Osteoblast (primary cell): ENCODE data around the gene QRICH1. TPM values are rescaled to one million over a fixed set of nuclear protein-coding genes. Genes with fewer than 3 reads are reported as not detected.

Source experiments
- DNase-seq: peaks from one replicate; pipeline ENCODE4 v3.0.0; 2011; ENCODE audit warnings: low spot score, mixed read lengths; ENCODE audit not compliant: insufficient read length; ENCODE audit errors: missing footprints
- H2AFZ ChIP-seq: 2 replicates; pipeline ENCODE4 v1.6.0; 2011; ENCODE audit warnings: mild to moderate bottlenecking, low read length
- H3K27ac ChIP-seq: 2 replicates; pipeline ENCODE4 v1.5.1; 2011; ENCODE audit warnings: mild to moderate bottlenecking, low read depth, low read length, moderate library complexity
- H3K27me3 ChIP-seq: 2 replicates; pipeline ENCODE4 v1.6.0; 2012; ENCODE audit warnings: mild to moderate bottlenecking, control low read depth, inconsistent platforms, low read length, moderate library complexity; ENCODE audit not compliant: insufficient read depth
- H3K36me3 ChIP-seq: 2 replicates; pipeline ENCODE4 v1.5.1; 2011; ENCODE audit warnings: mild to moderate bottlenecking, low read length, control low read depth, moderate library complexity; ENCODE audit not compliant: insufficient read depth
- H3K4me1 ChIP-seq: 2 replicates; pipeline ENCODE4 v1.5.1; 2011; ENCODE audit warnings: mild to moderate bottlenecking, low read length, control low read depth, moderate library complexity; ENCODE audit not compliant: insufficient read depth
- H3K4me2 ChIP-seq: 2 replicates; pipeline ENCODE4 v1.6.0; 2011; ENCODE audit warnings: mild to moderate bottlenecking, low read length; ENCODE audit not compliant: insufficient read depth
- H3K4me3 ChIP-seq: fragments of 200-600 bp; sonication (generic); 3 replicates; pipeline ENCODE4 v1.5.1; 2012; ENCODE audit warnings: mild to moderate bottlenecking, low read length, inconsistent platforms; ENCODE audit not compliant: insufficient read depth
- H3K79me2 ChIP-seq: 2 replicates; pipeline ENCODE4 v1.6.0; 2012; ENCODE audit warnings: mild to moderate bottlenecking, low read length, control low read depth, inconsistent platforms; ENCODE audit not compliant: insufficient read depth
- H3K9me3 ChIP-seq: 2 replicates; pipeline ENCODE4 v1.5.1; 2011; ENCODE audit warnings: low read depth, low read length, control low read depth
- H4K20me1 ChIP-seq: 2 replicates; pipeline ENCODE4 v1.6.0; 2012; ENCODE audit warnings: mild to moderate bottlenecking, low read length, control low read depth; ENCODE audit not compliant: insufficient read depth
- total RNA-seq: library from RNA; depleted of rRNA; stranded (reverse); fragments of >200 nt; gene quantifications from 2 replicates; pipeline ENCODE4 v1.2.3, GENCODE V29; 2012
- TF ChIP-seq, protein P1 (sequence below): IDR thresholded peaks from 2 replicates; pipeline ENCODE4 v1.5.1; 2011; ENCODE audit warnings: mild to moderate bottlenecking, low read depth, low read length, moderate library complexity; ENCODE audit errors: extremely low read depth

QRICH1 gene
- total RNA-seq, 1 donor: 167 TPM

DNA sequence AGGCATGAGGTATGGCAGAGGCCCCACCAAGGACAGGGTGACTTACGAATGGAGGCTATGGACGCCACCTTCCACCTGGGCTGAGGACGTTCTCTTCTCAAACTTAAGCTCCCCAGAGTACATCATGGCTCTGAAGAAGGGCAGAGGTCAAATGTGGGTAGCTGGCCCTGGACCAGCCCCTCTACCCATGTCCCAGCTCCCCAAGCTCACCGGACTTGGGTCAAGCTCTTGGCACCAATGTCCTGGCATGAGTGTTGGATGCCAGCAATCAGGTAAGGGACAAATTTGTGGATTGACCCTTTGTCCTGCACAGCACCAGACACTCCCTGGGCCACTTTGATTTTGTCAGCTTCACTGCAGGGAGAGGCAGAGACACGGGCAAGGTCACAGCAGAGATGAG lies 69.4 kb downstream of the QRICH1 start:
- TF ChIP-seq, protein P1, sequence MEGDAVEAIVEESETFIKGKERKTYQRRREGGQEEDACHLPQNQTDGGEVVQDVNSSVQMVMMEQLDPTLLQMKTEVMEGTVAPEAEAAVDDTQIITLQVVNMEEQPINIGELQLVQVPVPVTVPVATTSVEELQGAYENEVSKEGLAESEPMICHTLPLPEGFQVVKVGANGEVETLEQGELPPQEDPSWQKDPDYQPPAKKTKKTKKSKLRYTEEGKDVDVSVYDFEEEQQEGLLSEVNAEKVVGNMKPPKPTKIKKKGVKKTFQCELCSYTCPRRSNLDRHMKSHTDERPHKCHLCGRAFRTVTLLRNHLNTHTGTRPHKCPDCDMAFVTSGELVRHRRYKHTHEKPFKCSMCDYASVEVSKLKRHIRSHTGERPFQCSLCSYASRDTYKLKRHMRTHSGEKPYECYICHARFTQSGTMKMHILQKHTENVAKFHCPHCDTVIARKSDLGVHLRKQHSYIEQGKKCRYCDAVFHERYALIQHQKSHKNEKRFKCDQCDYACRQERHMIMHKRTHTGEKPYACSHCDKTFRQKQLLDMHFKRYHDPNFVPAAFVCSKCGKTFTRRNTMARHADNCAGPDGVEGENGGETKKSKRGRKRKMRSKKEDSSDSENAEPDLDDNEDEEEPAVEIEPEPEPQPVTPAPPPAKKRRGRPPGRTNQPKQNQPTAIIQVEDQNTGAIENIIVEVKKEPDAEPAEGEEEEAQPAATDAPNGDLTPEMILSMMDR: no peak
- H3K27me3 ChIP-seq: no peaks in the 10 kb centered on the region
- H2AFZ ChIP-seq: no peak overlapping the region
- H3K36me3 ChIP-seq: peaks cover 50% of the 10 kb centered on the region
- peaks cover 45% of the 10 kb centered on the region for H3K4me1 ChIP-seq
- peaks cover 22% of the 10 kb centered on the region for H4K20me1 ChIP-seq
- no peak overlapping the region for H3K27ac ChIP-seq
- no peaks in the 10 kb centered on the region for H3K9me3 ChIP-seq
- H3K4me2 ChIP-seq: no peak overlapping the region
- DNase-seq: no peak
- peaks cover 86% of the 10 kb centered on the region for H3K79me2 ChIP-seq
- H3K4me3 ChIP-seq: no peak overlapping the region

GRCh38 chr3:49023775-49024174 lies 70.1 kb downstream of the QRICH1 start:
- H3K9me3 ChIP-seq: no peaks in the 10 kb centered on the region
- H2AFZ ChIP-seq: no peak overlapping the region
- peaks cover 21% of the 10 kb centered on the region for H4K20me1 ChIP-seq
- H3K4me3 ChIP-seq: no peak overlapping the region
- H3K4me1 ChIP-seq: peaks cover 43% of the 10 kb centered on the region
- H3K27me3 ChIP-seq: no peaks in the 10 kb centered on the region
- H3K36me3 ChIP-seq: peaks cover 50% of the 10 kb centered on the region
- H3K27ac ChIP-seq: no peak overlapping the region
- TF ChIP-seq, protein P1: no peak
- H3K79me2 ChIP-seq: peaks cover 83% of the 10 kb centered on the region
- no peak for DNase-seq
- H3K4me2 ChIP-seq: no peak overlapping the region

DNA sequence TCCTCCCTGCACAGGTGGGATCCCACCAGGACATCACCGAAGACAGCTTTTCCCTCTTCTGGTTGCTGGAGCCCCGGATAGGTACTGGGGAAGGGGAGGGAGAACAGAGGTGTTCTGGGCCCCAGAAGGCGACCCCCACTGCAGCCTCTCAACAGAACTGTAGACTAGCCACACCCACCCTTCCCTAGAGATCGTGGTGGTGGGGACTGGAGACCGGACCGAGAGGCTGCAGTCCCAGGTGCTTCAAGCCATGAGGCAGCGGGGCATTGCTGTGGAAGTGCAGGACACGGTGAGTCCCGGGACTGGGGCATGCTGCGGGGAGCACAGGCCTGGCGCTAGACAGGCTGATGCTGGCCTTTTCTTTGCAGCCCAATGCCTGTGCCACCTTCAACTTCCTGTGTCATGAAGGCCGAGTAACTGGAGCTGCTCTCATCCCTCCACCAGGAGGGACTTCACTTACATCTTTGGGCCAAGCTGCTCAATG lies 71.1 kb downstream of the QRICH1 start:
- Histone ChIP-seq H3K4me1 (peaks cover 36% of the 10 kb centered on the region), H3K27me3 (no peaks in the 10 kb centered on the region), H3K36me3 (peaks cover 47% of the 10 kb centered on the region), H3K4me3 (peak overlapping the region; percentile 96), H3K79me2 (peaks cover 78% of the 10 kb centered on the region), H3K4me2 (peak overlapping the region; percentile 98), H3K9me3 (no peaks in the 10 kb centered on the region), H2AFZ (no peak overlapping the region), H3K27ac (peak overlapping the region; percentile 96), H4K20me1 (peaks cover 15% of the 10 kb centered on the region)
- TF ChIP-seq, protein P1: no peak
- DNase-seq: peak; percentile 82

DNA sequence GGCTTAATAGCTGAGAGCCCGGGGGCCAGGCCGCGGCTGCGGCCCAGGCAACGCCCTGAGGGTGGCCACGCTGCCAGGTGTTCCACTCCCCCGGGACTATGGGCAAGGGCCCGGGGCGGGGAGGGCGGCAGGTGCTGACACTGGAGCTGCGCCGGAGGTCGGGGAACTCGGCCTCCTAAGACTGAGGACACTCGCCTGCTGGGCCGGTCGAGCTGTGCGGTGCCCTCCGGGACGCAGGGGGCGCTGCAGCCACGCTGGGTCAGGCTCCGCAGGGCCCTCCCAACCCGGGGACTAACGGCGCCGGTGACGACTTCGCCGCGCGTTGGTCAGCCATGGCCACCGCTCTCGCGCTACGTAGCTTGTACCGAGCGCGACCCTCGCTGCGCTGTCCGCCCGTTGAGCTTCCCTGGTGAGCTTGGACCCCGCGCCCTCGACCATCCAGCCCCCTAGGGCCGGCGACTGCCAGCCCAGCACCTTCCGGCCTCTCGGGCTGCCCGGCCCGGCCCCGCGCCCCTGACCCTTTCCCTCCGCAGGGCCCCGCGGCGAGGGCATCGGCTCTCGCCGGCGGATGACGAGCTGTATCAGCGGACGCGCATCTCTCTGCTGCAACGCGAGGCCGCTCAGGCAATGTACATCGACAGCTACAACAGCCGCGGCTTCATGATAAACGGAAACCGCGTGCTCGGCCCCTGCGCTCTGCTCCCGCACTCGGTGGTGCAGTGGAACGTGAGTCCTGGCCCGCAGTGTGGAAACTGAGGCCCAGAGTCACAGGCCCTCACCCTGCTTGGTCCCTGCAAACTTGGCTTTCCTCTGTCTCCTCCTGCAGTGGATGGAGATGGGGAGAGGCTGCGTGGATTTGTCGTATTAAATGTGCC lies 71.8 kb downstream of the QRICH1 start, which contains the start of gene NDUFAF3:
Gene NDUFAF3 (plus strand): TSS at position 309 of the 875 bp plus-strand sequence. CDS start 24 bp downstream, at position 333.
- peak within 1 kb of the TSS; percentile 98 for H3K4me2 ChIP-seq
- H3K9me3 ChIP-seq: no peaks in the 10 kb centered on the region
- H2AFZ ChIP-seq: peak within 1 kb of the TSS; percentile 83
- TF ChIP-seq, protein P1: peak; percentile 86
- peaks cover 35% of the 10 kb centered on the region for H3K4me1 ChIP-seq
- peaks cover 40% of the 10 kb centered on the region for H3K36me3 ChIP-seq
- H3K27me3 ChIP-seq: no peaks in the 10 kb centered on the region
- peaks cover 77% of the 10 kb centered on the region for H3K79me2 ChIP-seq
- peak within 1 kb of the TSS; percentile 96 for H3K27ac ChIP-seq
- peak within 1 kb of the TSS; percentile 96 for H3K4me3 ChIP-seq
- peaks cover 15% of the 10 kb centered on the region for H4K20me1 ChIP-seq
- peak; percentile 99 for DNase-seq
